ENCODE data around the gene RALGPS2.

Gene RALGPS2

DNA sequence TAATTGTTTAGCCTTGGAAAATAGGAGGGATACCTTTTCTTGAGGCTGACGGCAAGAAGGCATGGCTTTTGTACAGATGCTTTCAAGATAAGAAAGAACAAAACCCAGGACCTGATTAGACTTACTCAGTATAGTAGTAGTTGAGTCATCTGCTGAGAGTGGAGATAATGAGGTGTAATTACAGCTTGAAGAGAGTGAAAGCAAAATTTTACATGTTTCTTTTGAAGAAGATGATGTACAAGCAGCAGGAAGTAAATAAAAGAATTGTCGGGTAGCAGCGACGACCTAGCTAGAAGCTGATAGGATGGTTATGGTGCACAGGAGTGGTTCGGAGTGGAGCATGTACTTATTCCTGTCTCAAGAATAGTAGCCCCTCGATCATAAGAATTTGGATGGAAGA is 139.3 kb downstream of the RALGPS2 start:
- no peak for DNase-seq (ENCODE audit: low read depth)

DNA sequence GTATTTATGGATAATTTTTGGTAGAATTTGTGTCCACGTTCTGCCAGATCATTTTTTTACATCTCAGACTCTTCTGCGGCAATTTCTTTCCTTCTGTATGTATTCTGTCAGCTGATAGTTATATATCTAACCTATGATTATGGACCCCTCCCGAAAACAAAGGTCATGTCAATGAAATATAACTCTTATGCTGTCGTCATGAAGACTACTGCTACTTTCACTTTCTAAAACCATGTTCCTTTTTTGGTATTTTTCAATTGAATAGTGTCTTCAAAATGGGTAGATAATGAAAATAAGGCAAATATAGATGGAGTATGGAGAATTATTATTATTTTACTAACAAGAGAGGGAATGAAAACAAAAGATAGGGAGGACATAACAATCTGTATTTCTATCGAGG is 142.6 kb downstream of the RALGPS2 start:
- DNase-seq (ENCODE audit: low read depth): no peak

DNA sequence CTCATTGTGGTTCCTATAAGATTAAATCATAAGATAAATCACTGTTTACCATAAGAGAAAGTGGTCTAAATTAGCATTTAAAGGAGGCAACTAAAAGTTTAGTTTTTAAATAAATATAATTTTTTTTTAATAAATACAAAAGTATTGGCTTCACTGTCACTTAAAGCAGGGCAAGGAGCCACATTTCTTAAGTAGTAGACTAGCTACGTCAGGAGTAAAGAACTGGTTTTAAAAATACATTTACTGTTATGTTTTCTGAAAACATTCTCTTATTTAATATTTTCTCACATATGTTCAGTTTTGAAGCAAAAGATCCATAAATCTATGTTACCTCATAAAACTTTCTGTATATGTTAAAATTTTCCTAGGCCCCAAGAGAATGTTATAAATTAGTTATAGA is 143.7 kb downstream of the RALGPS2 start:
- no peak for DNase-seq (ENCODE audit: low read depth)

DNA sequence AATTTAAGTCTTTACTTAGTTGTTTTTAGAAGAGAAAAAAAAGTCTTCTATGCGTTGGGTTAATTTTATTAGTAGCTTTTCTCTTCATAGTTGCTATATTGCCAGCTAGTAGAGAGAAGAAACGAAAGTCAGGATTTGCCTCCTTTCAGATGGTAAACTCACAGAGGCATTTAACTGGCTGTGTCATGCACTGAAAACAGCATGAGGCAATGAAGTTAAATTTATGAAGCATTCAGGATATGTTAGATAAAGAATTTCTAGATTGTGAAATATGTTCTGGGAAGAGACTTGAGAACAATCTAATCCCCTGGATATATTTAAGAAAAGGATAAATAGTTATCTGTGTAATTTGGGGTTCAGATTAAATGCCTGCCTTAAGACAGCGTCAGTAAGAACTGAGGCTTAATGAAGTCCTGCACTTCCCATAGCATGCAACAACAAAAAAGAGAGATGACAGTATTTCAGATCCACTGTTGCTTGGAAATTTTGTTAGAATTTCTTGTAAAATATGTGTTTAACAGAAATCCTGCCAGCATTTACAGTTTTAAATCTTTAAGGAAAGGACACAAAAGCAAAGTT is 144.2 kb downstream of the RALGPS2 start:
- DNase-seq (ENCODE audit: low read depth): no peak

DNA sequence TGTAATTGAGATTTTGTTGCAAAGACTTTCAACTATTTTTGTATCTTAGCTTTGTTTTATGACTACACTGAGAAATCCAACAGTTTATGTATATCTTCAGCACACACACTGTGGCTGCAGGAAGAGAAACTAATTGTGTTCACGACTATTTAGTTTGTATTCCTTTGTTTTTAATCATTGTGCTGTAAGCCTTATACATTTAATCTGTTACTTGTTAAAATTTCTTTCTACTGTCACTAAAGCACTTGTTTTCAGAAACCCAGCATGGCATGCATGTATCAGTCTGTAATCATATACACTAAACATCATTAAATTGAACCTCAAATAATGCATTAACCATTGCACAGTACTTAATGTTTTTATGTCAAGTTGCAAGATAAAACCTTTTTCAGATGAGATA is 145.2 kb downstream of the RALGPS2 start:
- no peak for DNase-seq (ENCODE audit: low read depth)

DNA sequence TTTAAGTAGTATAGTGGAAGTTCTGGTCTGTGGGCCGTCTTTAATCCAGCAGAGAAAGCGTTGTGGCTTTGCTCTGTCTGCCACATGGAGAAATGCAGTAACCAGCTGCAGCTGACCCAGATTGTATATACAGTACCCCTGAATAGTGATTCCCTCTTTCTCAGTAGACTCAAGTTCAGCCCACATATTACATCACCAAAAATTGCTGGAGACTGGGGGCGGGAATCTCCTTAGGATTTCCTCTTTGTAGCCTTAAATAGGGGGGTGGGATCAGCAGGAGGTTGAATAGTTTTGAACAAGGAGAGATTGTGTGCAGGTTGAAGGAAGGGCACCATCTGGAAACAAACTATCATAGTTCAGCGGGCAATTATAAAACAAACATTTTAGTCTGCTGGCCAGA is 145.9 kb downstream of the RALGPS2 start, which contains the start of gene ANGPTL1:
Gene ANGPTL1 (minus strand): TSS at position 134 of the 400 bp plus-strand sequence. CDS start 5,301 bp downstream, outside the sequence.
- DNase-seq (ENCODE audit: low read depth): no peak

DNA sequence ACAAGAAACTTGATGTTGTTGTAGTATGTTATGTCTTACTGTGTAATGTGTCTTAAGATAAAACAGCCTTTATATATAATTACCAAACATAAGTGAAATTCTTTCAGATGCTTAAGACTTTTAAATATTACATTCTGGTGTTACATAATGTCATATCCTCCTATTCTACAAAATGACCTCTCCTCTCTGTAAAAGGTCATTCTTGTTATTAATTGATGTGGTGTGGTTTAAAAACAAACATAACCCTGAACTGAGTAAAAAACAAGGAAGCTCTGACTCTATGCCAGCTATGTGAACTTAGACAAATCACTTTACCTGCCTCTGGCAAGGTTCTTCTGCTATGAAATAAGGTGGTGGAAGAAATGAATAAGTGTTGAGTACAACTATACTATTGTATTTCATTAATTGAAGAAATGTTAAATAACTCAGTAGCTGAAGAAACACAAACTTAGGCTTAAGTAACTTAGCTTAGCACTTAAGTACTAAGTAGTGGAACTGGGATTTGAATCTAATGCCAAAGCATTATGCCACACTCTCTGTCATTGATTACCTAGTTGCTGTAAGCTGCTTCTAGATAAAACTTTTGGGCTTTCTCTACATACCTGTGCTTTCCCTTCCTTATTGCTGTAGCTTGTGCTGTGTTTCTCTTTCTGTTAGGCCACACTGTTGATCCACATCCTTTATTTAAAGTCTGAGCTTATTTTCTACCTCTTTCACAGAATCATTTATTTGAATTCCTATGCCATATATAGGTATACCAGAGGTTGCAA is 146.7 kb downstream of the RALGPS2 start:
- DNase-seq (ENCODE audit: low read depth): no peak

DNA sequence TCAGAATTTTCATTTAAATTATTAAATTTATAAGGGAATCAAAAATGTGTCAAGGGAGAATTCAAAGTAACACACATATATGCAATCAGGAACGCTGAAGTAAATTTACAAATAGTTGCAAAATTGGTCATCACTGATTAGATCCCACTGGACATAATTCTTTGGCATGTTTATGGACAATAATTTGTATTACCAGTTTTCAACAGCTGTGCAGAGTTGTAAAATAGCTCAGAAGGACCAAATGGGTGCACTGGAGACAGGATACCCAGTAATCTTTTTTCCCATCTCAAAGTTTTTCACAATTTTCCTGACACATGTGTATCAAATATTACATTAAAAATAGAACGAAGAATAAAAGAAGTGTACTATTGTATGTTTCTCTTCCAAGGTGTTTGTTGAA is 149.9 kb downstream of the RALGPS2 start:
- no peak for DNase-seq (ENCODE audit: low read depth)

DNA sequence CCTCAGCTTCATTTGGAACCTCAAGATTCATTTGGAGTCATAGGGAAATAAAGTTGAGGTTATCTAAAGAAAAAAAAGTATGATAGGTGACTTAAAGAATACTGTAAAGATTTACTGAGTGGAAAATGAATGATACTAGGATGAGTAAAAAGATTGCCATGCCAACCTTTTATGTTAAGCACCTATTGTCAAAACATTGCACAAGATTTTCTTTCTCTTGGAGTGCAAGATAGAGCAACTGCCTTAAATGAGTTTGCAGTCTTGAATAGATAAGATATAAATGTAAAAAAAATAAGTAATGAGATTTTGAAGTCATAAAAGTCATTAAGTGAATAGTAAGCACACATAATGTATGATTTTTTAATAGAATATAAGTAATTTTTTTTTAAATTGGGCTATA is 150.9 kb downstream of the RALGPS2 start:
- DNase-seq (ENCODE audit: low read depth): no peak

DNA sequence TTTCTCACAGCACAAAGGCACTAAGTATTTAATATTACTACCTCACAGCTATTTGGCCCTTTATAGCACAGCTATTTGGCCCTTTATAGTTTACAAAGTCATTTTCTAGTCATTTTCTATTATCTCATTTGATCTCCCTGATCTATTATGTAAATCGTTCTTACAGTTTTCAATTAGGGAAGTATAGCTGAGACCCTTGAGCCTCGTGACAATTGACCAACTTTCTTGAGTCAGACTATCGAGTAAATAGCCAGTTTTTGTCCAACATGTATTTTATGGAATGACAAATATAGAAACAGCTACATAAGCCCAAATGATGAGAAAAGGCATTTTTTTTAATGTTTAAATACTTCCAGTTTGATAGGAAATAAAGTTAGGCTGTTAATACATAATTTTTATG is 152.9 kb downstream of the RALGPS2 start:
- no peak for DNase-seq (ENCODE audit: low read depth)

DNA sequence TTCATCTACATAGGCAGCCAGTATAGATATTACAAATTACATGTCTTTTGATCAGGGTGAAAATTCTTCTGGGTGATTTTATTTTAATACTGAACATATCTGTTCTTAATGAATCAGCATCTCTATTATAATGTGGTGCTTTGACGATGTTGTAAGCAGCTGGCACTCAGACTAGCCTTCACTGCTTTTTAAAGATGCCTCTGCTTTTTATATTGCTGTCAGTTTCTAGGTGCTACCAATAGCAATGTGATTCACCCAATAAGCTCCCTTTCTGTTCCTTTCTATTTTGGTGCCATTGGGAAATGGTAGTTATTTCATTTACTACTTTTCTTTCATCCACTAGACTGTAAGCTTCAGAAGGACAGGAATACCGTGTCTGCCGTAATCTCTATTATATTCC is 156.9 kb downstream of the RALGPS2 start:
- no peak for DNase-seq (ENCODE audit: low read depth)

DNA sequence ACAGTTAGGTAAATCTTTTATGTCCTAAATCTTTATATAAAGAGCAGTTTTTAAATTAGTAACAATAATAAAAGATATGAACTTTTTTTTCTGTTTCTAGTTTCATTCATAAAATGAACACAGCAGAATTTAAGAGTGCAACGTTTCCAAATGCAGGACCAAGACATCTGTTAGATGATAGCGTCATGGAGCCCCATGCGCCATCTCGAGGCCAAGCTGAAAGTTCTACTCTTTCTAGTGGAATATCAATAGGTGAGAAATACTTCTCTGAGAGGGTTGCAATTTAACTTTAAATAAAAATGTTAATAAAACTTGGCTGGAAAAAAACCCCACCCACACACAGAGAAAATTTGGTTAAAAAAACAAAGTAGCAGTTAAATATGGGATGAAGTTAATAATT is 160.8 kb downstream of the RALGPS2 start:
- no peak for DNase-seq (ENCODE audit: low read depth)

DNA sequence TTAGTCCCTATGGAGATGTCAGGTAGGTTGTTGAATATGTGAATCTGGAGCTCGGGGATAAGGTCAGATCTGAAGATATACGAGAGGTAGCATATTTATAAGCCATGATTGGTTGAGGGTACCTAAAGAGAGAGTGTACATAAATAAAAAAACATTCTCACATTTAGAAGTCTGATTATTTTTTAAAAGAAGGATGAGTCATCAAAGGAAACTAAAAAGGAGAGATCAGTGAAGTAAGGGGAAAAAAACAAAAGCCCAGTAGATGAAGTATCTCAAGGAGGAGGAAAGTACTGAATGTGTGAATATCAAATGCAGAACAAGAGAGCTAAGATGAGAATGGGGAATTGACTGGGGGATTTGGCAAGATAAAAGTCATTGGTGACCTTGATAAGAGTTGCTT is 161.5 kb downstream of the RALGPS2 start:
- DNase-seq (ENCODE audit: low read depth): no peak

DNA sequence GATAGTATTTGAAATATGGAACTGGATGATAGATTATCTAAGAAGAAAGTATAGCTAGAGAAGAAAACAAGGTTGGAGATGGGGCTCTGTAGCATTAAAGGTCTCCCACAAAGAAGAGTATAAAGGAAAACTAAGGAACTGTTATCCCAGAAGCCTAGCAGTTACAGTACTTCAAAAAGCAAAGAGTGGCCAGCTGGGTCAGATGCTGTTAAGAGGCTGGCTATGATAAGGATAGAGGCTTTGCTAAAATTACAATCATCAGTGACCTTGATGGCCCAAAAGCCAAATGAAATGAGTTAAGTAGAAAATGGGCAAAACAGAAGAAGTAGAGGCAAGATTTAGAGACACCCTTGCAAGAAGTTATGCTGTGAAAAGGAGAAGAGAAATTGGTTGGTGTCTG is 170.9 kb downstream of the RALGPS2 start:
- DNase-seq (ENCODE audit: low read depth): no peak

DNA sequence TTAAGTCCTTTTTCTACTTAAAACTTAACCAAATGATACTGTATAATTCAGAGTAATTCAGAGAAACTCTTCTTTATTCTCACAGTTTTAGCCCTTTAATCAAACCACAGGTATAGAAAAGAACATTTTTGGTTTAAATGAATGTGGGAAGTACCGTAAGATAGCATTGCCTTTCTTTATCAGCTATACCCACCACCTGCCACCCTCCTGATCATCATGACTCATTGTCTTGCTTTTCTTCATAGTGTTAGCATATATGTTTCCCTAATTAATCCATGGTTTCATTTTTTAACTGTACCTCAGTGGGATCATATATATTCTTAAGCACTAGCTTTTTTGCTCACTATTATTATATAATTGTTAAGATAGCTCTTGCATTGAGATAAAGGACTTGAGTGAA is 173.4 kb downstream of the RALGPS2 start:
- no peak for DNase-seq (ENCODE audit: low read depth)

DNA sequence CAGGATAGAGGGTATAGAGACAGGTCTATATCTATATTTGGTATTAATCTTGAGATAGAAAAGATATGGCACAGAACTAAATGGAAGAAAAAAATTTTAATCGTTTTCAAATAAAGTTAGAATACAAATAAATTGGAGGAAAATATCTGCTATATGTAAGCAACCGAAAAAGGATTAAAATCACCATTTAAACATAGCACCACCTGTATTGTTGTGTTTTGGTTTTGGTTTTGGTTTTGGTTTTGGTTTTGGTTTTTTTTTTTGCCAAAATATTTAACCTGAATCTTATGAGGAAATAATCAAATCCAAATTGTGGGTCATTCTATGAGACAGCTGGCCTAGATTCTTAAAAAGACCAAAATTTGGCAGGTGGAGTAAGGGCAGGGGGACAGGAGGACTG is 174.4 kb downstream of the RALGPS2 start:
- DNase-seq (ENCODE audit: low read depth): no peak

DNA sequence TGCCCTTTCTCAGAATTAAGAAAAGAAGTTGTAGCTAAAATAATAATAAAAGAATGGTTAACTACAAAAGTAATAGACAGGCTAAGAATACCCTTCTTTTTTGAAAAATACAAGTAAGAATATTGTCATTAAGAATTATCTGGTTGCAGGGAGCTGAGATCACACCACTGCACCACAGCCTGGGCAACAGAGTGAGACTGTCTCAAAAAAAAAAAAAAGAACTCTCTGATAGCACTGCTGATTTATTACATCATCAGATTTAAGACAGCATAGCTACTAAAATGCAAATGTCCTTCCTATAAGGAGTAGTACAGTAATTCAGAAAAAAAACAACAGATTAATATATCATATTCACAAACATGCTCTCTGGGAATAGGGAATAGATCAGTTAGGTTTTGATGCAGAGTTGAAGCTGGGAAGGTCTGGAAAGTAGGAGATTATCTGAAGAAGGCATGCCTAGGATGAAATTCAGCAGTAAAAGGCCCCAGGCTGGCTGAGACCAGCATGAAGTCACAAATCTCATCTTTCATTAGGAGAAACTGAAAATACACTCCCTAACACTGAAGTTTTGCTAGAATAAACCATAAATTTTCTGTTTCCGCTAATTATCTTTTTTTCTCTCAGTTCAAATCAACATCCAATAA is 176.6 kb downstream of the RALGPS2 start:
- DNase-seq (ENCODE audit: low read depth): no peak

DNA sequence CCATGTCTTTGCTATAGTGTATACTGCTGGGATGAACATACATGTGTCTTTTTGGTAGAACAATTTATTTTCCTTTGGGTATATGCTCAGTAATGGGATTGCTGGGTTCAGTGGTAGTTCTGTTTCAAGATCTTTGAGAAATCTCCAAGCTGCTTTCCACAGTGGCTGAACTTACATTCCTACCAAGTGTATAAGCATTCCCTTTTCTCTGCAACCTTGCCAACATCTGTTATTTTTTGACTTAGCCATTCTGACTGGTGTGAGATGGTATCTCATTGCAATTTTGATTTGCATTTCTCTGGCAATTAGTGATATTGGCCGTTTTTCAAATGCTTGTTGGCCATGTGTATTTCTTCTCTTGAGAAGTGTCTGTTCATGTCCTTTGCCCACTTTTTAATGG is 183.3 kb downstream of the RALGPS2 start:
- no peak for DNase-seq (ENCODE audit: low read depth)

DNA sequence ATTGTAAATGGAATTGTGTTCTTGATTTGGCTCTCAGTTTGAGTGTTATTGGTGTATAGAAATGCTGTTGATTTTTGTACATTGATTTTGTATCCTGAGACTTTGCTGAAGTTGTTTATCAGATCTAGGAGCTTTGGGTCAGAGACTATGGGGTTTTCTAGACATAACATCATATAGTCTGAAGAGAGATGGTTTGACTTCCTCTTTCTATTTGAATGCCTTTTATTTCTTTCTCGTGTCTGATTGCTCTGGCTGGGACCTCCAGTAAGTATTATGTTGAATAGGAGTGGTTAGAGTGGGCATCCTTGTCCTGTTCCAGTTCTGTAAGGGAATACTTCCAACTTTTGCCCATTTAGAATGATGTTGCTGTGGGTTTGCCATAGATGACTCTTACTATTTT is 185.0 kb downstream of the RALGPS2 start:
- no peak for DNase-seq (ENCODE audit: low read depth)

DNA sequence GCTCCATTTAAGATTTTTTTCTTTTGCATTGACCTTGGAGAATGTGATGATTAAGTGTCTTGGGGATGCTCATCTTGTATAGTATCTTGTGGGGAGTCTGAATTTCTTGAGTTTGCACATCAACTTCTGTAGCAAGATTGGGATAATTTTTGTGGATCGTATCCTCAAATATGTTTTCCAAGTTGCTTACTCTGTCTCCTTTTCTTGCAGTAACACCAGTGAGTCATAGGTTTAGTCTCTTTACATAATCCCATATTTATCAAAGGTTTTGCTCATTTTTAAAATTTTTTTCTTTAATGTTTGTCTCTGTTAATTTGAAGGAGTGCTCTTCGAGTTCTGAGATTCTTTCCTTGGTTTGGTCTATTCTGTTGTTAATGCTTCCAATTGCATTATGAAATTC is 187.6 kb downstream of the RALGPS2 start:
- DNase-seq (ENCODE audit: low read depth): no peak

DNA sequence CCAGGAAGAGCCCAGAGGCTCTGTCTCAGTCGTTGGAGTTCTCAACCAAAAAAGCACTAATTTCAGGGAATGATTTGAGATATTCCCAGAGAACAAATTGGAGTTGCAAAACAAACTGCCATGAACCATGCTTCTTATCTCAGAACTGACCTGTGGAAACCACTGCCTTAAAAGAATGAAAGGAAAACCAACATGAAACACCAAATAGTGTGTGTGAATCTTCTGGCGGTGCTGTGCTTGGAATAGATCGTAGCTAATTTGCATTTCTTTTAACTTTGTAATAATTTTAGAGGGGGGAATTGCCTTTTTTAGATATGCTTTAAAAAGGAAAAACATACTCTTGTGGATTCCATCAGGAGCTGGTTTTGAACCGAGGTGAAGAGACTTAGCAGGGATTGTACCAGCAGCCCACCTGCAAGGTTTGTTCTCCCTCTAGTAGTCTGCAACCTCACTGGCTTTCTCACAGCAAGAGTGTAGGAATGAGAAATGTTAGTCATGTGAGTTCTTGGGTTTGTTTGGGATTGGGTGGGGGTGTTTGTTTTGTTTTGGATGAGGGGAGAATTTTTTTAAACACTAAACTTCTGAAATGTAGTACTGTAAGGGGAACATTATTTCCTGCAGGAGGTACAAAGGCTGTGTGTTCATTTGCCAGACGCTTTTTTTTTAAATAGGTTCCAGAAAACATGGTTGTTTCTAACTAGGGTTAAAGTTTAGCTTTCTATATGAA is 191.6 kb downstream of the RALGPS2 start:
- DNase-seq (ENCODE audit: low read depth): no peak

DNA sequence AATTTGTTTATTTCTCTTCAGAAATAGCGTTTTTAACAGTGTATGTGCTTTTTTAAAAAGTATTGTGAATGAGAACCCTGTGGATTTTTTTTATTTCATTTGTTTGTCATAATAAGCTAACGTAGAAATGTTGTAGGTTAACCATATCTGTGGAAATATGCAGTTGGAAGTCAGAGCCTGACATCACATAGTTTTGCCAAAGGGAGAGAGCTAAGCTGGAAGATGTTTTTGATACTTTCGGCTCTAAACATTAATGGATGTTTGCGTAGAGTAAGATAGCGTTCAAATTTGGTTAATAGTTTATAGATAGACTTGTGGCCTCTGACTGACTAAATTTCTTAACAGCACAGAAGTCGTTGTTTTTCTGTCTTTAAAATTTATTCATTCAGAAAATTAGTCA is 193.3 kb downstream of the RALGPS2 start:
- DNase-seq (ENCODE audit: low read depth): no peak

DNA sequence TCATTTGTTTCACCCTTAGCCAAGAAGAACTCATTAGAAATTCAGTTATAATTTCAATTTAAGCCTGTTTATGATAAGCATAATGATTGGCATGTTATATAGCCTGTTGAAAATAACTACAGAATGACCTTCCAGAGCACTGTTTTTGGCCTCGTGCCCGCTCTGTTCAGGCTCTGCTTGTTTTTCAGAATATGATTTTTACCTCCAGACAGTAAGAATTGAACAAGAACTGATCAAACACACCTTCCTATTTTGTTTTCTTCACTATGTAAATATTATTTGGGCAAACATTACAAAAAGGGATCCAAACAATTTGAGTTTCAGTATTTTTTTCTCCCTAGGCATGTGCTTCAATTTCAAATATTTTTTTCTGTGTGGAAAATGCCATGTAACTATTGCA is 193.9 kb downstream of the RALGPS2 start:
- no peak for DNase-seq (ENCODE audit: low read depth)

Measured in stimulated activated CD8-positive, alpha-beta memory T cell treated with anti-CD3 and anti-CD28 coated beads, Interleukin-15, amount 100 ng/mL, for 1 hour (primary cell).